Erythroblast (primary cell): Measurements from ENCODE around the gene WDPCP.

ENCODE experiments used
- GATA1 ChIP-seq: IDR thresholded peaks from 2 replicates; pipeline ENCODE4 v1.6.1; 2011; ENCODE audit warnings: low read depth, mild to moderate bottlenecking, control low read depth, low read length, moderate library complexity
- POLR2A ChIP-seq: IDR thresholded peaks from 2 replicates; pipeline ENCODE4 v1.6.1; 2011; ENCODE audit warnings: mild to moderate bottlenecking, low read length

GRCh38 chr2:63104482-63104881 is 483.8 kb downstream of the WDPCP start:
- TF ChIP-seq POLR2A (no peak), GATA1 (no peak)
